HEK293 (cell line): ENCODE results near the gene TLNRD1.

Source experiments
- CTCF ChIA-PET: fragments of 350-600 bp; formaldehyde crosslinking; extraction: SDS; loops from one replicate; lab custom pipeline; 2021; ENCODE audit warnings: antibody characterized with exemption; lab: Yijun Ruan, JAX
- POLR2A ChIA-PET: fragments of 300-600 bp; formaldehyde crosslinking; extraction: SDS; loops from one replicate; lab custom pipeline; 2020; ENCODE audit warnings: antibody characterized with exemption, inconsistent platforms; lab: Yijun Ruan, JAX
- H3K27ac ChIP-seq: fragments of 200-500 bp; sonication (Bioruptor generic); 2 replicates; pipeline ENCODE4 v1.5.1; 2014; ENCODE audit warnings: low read depth, low read length, control low read depth, inconsistent platforms; ENCODE audit errors: extremely low read depth
- H3K36me3 ChIP-seq, 2 experiments: fragments of 200-500 bp in 1 of 2; sonication (Bioruptor generic) in 1 of 2; 1 replicate in 1 of 2; 2 replicates in 1 of 2; pipeline ENCODE4 v1.5.1; 2014 to 2017; ENCODE audit warnings: inconsistent platforms in 2 of 2, low read length in 2 of 2; ENCODE audit not compliant: control insufficient read depth in 2 of 2, insufficient read depth in 1 of 2
- H3K4me1 ChIP-seq: fragments of 200-500 bp; sonication (Bioruptor generic); 2 replicates; pipeline ENCODE4 v1.5.1; 2014; ENCODE audit warnings: mild to moderate bottlenecking, low read length, inconsistent platforms; ENCODE audit not compliant: control insufficient read depth, insufficient read depth
- H3K4me3 ChIP-seq: 2 replicates; pipeline ENCODE4 v1.5.1; 2011; ENCODE audit warnings: low read depth, mild to moderate bottlenecking, control low read depth, low read length, moderate library complexity
- H3K9me3 ChIP-seq: fragments of 200-500 bp; sonication (Bioruptor generic); 2 replicates; pipeline ENCODE4 v1.5.1; 2014; ENCODE audit warnings: low read depth, low read length, inconsistent platforms; ENCODE audit not compliant: control insufficient read depth, insufficient read depth
- ELK4 ChIP-seq: IDR thresholded peaks from 2 replicates; pipeline ENCODE4 v1.6.1; 2011; ENCODE audit warnings: mild to moderate bottlenecking, low read depth, low read length, borderline replicate concordance
- GFI1B ChIP-seq: fragments of 450-650 bp; formaldehyde crosslinking; IDR thresholded peaks from 2 replicates; pipeline ENCODE4 v1.5.1; 2016; ENCODE audit warnings: missing biosample characterization, missing genetic modification characterization
- HOXC10 ChIP-seq: sonication (generic); formaldehyde crosslinking; IDR thresholded peaks from 2 replicates; pipeline ENCODE4 v1.8.1; 2023; ENCODE audit warnings: mild to moderate bottlenecking, missing genetic modification reagents
- KLF7 ChIP-seq: fragments of 450-650 bp; formaldehyde crosslinking; IDR thresholded peaks from 2 replicates; pipeline ENCODE4 v1.5.1; 2016; ENCODE audit warnings: missing biosample characterization, missing genetic modification characterization, borderline replicate concordance
- KLF8 ChIP-seq: fragments of 450-650 bp; formaldehyde crosslinking; IDR thresholded peaks from 2 replicates; pipeline ENCODE4 v1.5.1; 2016; ENCODE audit warnings: missing biosample characterization, missing genetic modification characterization
- MEIS1 ChIP-seq: sonication (generic); formaldehyde crosslinking; IDR thresholded peaks from 2 replicates; pipeline ENCODE4 v1.8.1; 2022; ENCODE audit warnings: missing genetic modification reagents, mild to moderate bottlenecking, borderline replicate concordance
- RBAK ChIP-seq: fragments of 450-650 bp; formaldehyde crosslinking; IDR thresholded peaks from 2 replicates; pipeline ENCODE4 v1.5.1; 2016; ENCODE audit warnings: missing biosample characterization, missing genetic modification characterization
- SCRT2 ChIP-seq: fragments of 450-650 bp; formaldehyde crosslinking; IDR thresholded peaks from 2 replicates; pipeline ENCODE4 v1.5.1; 2016; ENCODE audit warnings: missing biosample characterization, missing genetic modification characterization
- TRIM28 ChIP-seq: IDR thresholded peaks from 2 replicates; pipeline ENCODE4 v1.6.1; 2011; ENCODE audit warnings: low read length, control low read depth, borderline replicate concordance
- ZFHX2 ChIP-seq: fragments of 450-650 bp; formaldehyde crosslinking; conservative IDR thresholded peaks from 2 replicates; pipeline ENCODE4 v1.5.1; 2016; ENCODE audit warnings: missing biosample characterization, missing genetic modification characterization
- ZNF114 ChIP-seq: fragments of 450-650 bp; formaldehyde crosslinking; IDR thresholded peaks from 2 replicates; pipeline ENCODE4 v1.5.0; 2017; ENCODE audit warnings: missing biosample characterization, missing genetic modification characterization
- ZNF19 ChIP-seq: fragments of 450-650 bp; formaldehyde crosslinking; IDR thresholded peaks from 2 replicates; pipeline ENCODE4; 2016; ENCODE audit warnings: missing biosample characterization, missing genetic modification characterization, low read depth
- ZNF223 ChIP-seq: fragments of 450-650 bp; formaldehyde crosslinking; IDR thresholded peaks from 2 replicates; pipeline ENCODE4 v1.5.1; 2016; ENCODE audit warnings: missing biosample characterization, missing genetic modification characterization
- ZNF335 ChIP-seq: fragments of 450-650 bp; formaldehyde crosslinking; conservative IDR thresholded peaks from 2 replicates; pipeline ENCODE4 v1.5.1; 2016; ENCODE audit warnings: missing biosample characterization, missing genetic modification characterization
- ZNF426 ChIP-seq: fragments of 450-650 bp; formaldehyde crosslinking; IDR thresholded peaks from 2 replicates; pipeline ENCODE4 v1.5.1; 2017; ENCODE audit warnings: missing biosample characterization, missing genetic modification characterization, mild to moderate bottlenecking, inconsistent platforms, moderate library complexity
- ZNF473 ChIP-seq: fragments of 450-650 bp; formaldehyde crosslinking; IDR thresholded peaks from 2 replicates; pipeline ENCODE4 v1.5.1; 2017; ENCODE audit warnings: missing biosample characterization, missing genetic modification characterization
- ZNF521 ChIP-seq: fragments of 450-650 bp; formaldehyde crosslinking; IDR thresholded peaks from 2 replicates; pipeline ENCODE4 v1.5.1; 2017; ENCODE audit warnings: missing biosample characterization, mild to moderate bottlenecking, missing genetic modification characterization
- ZNF544 ChIP-seq: fragments of 450-650 bp; formaldehyde crosslinking; IDR thresholded peaks from 2 replicates; pipeline ENCODE4 v1.5.0; 2017; ENCODE audit warnings: missing biosample characterization, missing genetic modification characterization
- ZNF548 ChIP-seq: fragments of 450-650 bp; formaldehyde crosslinking; IDR thresholded peaks from 2 replicates; pipeline ENCODE4 v1.5.1; 2016; ENCODE audit warnings: missing biosample characterization, missing genetic modification characterization
- ZNF747 ChIP-seq: fragments of 450-650 bp; formaldehyde crosslinking; IDR thresholded peaks from 2 replicates; pipeline ENCODE4 v1.5.1; 2016; ENCODE audit warnings: missing biosample characterization, missing genetic modification characterization
- ZSCAN23 ChIP-seq: fragments of 450-650 bp; formaldehyde crosslinking; IDR thresholded peaks from 2 replicates; pipeline ENCODE4 v1.5.1; 2016; ENCODE audit warnings: missing biosample characterization, missing genetic modification characterization
- TF ChIP-seq, protein P1 (sequence below): fragments of 450-650 bp; formaldehyde crosslinking; IDR thresholded peaks from 2 replicates; pipeline ENCODE4 v1.5.1; 2017; ENCODE audit warnings: missing biosample characterization, missing genetic modification characterization
- TF ChIP-seq, protein P2 (sequence below): fragments of 450-650 bp; formaldehyde crosslinking; IDR thresholded peaks from 2 replicates; pipeline ENCODE4 v1.5.1; 2016; ENCODE audit warnings: missing biosample characterization, missing genetic modification characterization

TLNRD1 gene

GRCh38 chr15:81046290-81046689, 45.6 kb downstream of the TLNRD1 start:
- no peak for TF ChIP-seq HOXC10 (CRISPR knock-in tag)
- peak; percentile 46; the same call in 1 of the 2 replicates for TF ChIP-seq SCRT2 (tag by site-specific recombination)
- no peak overlapping the region for H3K27ac ChIP-seq
- no peaks in the 10 kb centered on the region for H3K4me1 ChIP-seq
- POLR2A ChIA-PET: no interaction called here
- H3K4me3 ChIP-seq: no peak overlapping the region
- H3K9me3 ChIP-seq: no peaks in the 10 kb centered on the region
- CTCF ChIA-PET: interaction anchor here (0.7 to 1.9 kb wide), 3 partner anchors 10 to 220 kb away, joined by 3 to 6 read pairs (median 4); no protein-coding TSS in a partner anchor
- H3K36me3 ChIP-seq: no peaks in the 10 kb centered on the region

- CTCF ChIA-PET: interaction anchor here (1.2 to 1.6 kb wide), 2 partner anchors 59 to 218 kb away, joined by 3 to 7 read pairs; no protein-coding TSS in a partner anchor
- POLR2A ChIA-PET: no interaction called here
These were observed 47.2 kb downstream of the TLNRD1 start for GRCh38 chr15:81047928-81048327.

GRCh38 chr15:81049835-81050234, 49.1 kb downstream of the TLNRD1 start:
- no peak overlapping the region for H3K4me3 ChIP-seq
- H3K27ac ChIP-seq: no peak overlapping the region
- ChIA-PET CTCF (no interaction called here), POLR2A (no interaction called here)
- H3K9me3 ChIP-seq: no peaks in the 10 kb centered on the region
- TF ChIP-seq ZNF223 (no peak), ZNF521 (tag by site-specific recombination) (no peak), TRIM28 (no peak), ZNF426 (tag by site-specific recombination) (no peak), GFI1B (no peak), ZNF548 (tag by site-specific recombination) (no peak)
- H3K36me3 ChIP-seq: no peaks in the 10 kb centered on the region
- H3K4me1 ChIP-seq: no peaks in the 10 kb centered on the region

More at GRCh38 chr15:81047928-81048327, 47.2 kb downstream of the TLNRD1 start:
- Histone ChIP-seq H3K27ac (no peak overlapping the region), H3K4me3 (no peak overlapping the region), H3K9me3 (no peaks in the 10 kb centered on the region), H3K36me3 (no peaks in the 10 kb centered on the region), H3K4me1 (no peaks in the 10 kb centered on the region)
- TF ChIP-seq KLF7 (no peak), ZNF114 (no peak), ZFHX2 (tag by site-specific recombination) (no peak), ZNF335 (tag by site-specific recombination) (no peak), ZNF544 (tag by site-specific recombination) (no peak), ZSCAN23 (tag by site-specific recombination) (no peak), ZNF473 (tag by site-specific recombination) (no peak), RBAK (tag by site-specific recombination) (no peak), MEIS1 (CRISPR knock-in tag) (no peak), ELK4 (no peak), ZNF747 (tag by site-specific recombination) (no peak), ZNF19 (tag by site-specific recombination) (no peak), KLF8 (tag by site-specific recombination) (no peak)
- TF ChIP-seq, protein P1, sequence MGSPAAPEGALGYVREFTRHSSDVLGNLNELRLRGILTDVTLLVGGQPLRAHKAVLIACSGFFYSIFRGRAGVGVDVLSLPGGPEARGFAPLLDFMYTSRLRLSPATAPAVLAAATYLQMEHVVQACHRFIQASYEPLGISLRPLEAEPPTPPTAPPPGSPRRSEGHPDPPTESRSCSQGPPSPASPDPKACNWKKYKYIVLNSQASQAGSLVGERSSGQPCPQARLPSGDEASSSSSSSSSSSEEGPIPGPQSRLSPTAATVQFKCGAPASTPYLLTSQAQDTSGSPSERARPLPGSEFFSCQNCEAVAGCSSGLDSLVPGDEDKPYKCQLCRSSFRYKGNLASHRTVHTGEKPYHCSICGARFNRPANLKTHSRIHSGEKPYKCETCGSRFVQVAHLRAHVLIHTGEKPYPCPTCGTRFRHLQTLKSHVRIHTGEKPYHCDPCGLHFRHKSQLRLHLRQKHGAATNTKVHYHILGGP: no peak
- TF ChIP-seq, protein P2, sequence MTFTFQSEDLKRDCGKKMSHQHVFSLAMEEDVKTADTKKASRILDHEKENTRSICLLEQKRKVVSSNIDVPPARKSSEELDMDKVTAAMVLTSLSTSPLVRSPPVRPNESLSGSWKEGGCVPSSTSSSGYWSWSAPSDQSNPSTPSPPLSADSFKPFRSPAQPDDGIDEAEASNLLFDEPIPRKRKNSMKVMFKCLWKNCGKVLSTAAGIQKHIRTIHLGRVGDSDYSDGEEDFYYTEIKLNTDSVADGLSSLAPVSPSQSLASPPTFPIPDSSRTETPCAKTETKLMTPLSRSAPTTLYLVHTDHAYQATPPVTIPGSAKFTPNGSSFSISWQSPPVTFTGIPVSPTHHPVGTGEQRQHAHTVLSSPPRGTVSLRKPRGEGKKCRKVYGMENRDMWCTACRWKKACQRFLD (tag by site-specific recombination): no peak
